DND-41 (cell line): ENCODE measurements around the gene OSBPL5.

Source experiments
- EZH2 ChIP-seq: IDR thresholded peaks from 3 replicates; pipeline ENCODE4 v1.6.1; 2012; ENCODE audit warnings: borderline replicate concordance, low read depth, mild to moderate bottlenecking, moderate library complexity, low read length, inconsistent platforms; ENCODE audit not compliant: severe bottlenecking
- TF ChIP-seq, protein P1 (sequence below): IDR thresholded peaks from 2 replicates; pipeline ENCODE4 v1.5.1; 2012; ENCODE audit warnings: borderline replicate concordance, low read length, moderate library complexity, mild to moderate bottlenecking; ENCODE audit not compliant: poor library complexity, severe bottlenecking; ENCODE audit errors: extremely low read depth

DNA sequence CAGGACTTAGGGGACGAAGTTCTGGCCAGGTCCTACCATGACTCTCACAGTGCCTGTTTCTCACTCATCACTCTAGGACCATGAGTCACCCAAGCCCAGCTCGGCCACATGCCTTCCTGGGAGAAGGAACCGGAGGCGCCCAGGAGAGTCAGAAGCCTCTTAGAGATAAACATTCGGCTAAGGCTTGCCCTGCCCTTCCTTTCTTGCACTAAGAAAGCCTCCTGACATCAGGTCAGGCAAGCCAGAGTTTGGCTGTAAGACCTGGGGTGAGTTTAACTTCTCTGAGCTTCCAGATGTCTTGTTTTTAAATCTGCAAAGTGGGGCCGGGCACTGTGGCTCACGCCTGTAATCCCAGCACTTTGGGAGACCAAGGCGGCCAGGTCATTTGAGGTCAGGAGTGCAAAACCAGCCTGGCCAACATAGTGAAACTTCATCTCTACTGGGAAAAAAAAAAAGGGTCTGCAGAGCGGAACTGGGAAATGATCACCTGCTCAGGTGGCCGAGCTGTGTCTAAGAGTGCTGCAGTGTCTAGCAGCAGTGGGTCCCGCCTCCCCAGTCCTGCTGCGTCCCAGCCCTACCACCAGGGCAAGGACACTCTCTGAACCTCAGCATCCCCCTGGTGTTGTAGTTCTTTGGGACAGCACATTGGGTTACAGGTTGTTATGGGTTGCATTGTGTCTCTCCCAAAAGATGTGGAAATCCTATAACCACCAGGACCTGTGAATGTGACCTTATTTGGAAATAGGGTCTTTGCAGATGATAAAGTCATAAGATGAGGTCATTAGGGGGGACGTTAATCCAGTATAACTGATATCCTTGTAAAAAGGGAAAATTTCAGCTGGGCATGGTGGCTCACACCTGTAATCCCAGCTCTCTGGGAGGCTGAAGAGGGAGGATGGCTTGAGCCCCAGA is 106.1 kb downstream of the OSBPL5 start:
- TF ChIP-seq, protein P1, sequence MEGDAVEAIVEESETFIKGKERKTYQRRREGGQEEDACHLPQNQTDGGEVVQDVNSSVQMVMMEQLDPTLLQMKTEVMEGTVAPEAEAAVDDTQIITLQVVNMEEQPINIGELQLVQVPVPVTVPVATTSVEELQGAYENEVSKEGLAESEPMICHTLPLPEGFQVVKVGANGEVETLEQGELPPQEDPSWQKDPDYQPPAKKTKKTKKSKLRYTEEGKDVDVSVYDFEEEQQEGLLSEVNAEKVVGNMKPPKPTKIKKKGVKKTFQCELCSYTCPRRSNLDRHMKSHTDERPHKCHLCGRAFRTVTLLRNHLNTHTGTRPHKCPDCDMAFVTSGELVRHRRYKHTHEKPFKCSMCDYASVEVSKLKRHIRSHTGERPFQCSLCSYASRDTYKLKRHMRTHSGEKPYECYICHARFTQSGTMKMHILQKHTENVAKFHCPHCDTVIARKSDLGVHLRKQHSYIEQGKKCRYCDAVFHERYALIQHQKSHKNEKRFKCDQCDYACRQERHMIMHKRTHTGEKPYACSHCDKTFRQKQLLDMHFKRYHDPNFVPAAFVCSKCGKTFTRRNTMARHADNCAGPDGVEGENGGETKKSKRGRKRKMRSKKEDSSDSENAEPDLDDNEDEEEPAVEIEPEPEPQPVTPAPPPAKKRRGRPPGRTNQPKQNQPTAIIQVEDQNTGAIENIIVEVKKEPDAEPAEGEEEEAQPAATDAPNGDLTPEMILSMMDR = no peak
- no peak for TF ChIP-seq EZH2
